ENCODE data around the gene BROX. TPM values are rescaled to one million over a fixed set of nuclear protein-coding genes. Genes with fewer than 3 reads are reported as not detected.

Gene BROX
- total RNA-seq, 2 experiments from 2014 or later, result 51.3 to 52.3 TPM

DNA sequence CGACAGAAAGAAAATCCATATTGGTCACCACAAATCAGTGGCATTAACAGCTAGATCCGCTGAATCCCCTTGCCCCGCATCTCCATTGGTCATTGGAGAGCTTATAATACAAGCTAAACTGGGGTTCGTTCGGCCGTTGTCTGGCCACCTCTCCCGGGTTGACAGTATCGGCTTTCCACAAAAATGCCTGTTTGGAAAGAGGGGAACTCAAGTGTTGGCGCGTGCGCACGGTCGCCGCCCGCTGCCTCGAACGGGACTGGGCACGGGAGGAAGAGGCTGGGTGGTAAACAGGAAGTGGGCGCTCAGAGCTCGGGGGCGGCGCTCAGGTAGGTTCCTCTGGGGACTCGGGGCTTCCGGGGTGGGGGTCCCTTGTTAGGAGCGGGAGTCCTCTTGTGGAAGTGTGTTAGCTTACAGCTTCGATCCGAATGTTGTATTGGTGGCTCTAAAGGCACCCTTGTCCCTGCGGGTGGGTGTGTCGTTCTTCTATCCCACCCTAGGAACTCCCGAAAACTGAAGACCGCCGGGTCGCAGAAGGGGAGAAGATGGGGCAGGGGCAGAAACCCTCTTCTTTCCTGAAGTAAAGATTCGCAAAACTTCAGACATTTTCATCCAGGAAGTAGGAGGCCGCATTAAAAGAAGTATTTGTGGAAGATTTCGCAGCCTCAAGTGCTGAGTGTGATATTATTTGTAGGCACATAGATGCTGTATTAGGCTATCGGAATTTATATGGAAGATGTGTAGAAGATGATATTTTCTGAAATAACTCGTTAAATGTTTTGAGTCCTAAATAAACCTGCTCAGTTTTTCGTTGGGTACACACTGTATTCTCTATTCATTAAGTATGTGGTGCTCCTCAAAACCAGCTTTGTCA is 962 bp downstream of the BROX start:
- peak overlapping the region; percentile 100 for H3K27ac Mint-ChIP-seq
- no peaks in the 10 kb centered on the region for H3K9me3 Mint-ChIP-seq
- Histone ChIP-seq H3K4me1 (ENCODE audit: insufficient read depth, low read length) (peaks cover 23% of the 10 kb centered on the region), H3K36me3 (ENCODE audit: insufficient read depth, low read length) (peaks cover 42% of the 10 kb centered on the region), H3K9me3 (ENCODE audit: control insufficient read depth in 1 of 2, insufficient read depth in 1 of 2, low read length in 2 of 2) (no peaks in the 10 kb centered on the region), H3K27me3 (ENCODE audit: control insufficient read depth in 1 of 2, insufficient read depth in 2 of 2, low read length in 2 of 2) (no peaks in the 10 kb centered on the region), H3K27ac (ENCODE audit: low read depth in 1 of 2, low read length in 2 of 2) (peak overlapping the region; percentile 97 to 98), H3K4me3 (ENCODE audit: low read length) (peak overlapping the region; percentile 90)
- H3K4me1 Mint-ChIP-seq (ENCODE audit: low read depth), result peaks cover 62% of the 10 kb centered on the region
- peaks cover 67% of the 10 kb centered on the region for H3K36me3 Mint-ChIP-seq (ENCODE audit: low read depth)
- no peaks in the 10 kb centered on the region for H3K27me3 Mint-ChIP-seq
- H3K4me3 Mint-ChIP-seq, result peak overlapping the region; percentile 99
- TF ChIP-seq CTCF (IDR thresholded peaks at IDR 0.05), result peak; percentile 34
- intact Hi-C loops (cut with DNase I, micrococcal nuclease), result loop anchor here (1.0 to 10.0 kb wide), 4 partner anchors 58 to 1721 kb away; partner anchors contain the start of gene WDR26 (in 1 of the 2)
- ChIA-PET CTCF (interaction anchor here (1.1 to 2.7 kb wide), 8 partner anchors 10 to 971 kb away, joined by 3 to 14 read pairs (median 4); partner anchors contain the start of gene DUSP10), POLR2A (interaction anchor here (0.6 to 2.6 kb wide), 41 partner anchors 9 to 1469 kb away, joined by 3 to 70 read pairs (median 6); partner anchors contain the start of genes CAPN2, DEGS1, DUSP10 and FAM177B)
- ATAC-seq (ENCODE audit: poor library complexity) (peak; percentile 69), DNase-seq (peak; percentile 81 to 97 (median 92))

- H3K27ac ChIP-seq (ENCODE audit: low read depth in 1 of 2, low read length in 2 of 2), result no peak overlapping the region
- H3K4me3 ChIP-seq (ENCODE audit: low read length), result no peak overlapping the region
- CTCF ChIA-PET, result no interaction called here
- ATAC-seq (ENCODE audit: poor library complexity) (no peak), DNase-seq (no peak)
- H3K36me3 Mint-ChIP-seq (ENCODE audit: low read depth), result peaks cover 80% of the 10 kb centered on the region
- H3K4me1 ChIP-seq (ENCODE audit: insufficient read depth, low read length), result peaks cover 8% of the 10 kb centered on the region
- H3K27me3 Mint-ChIP-seq, result no peaks in the 10 kb centered on the region
- intact Hi-C loops (cut with DNase I, micrococcal nuclease), result loop anchor here in 1 of 2 experiments (10.0 kb wide), 1 partner anchor 1718 kb away; the partner anchor contains the start of gene WDR26
- H3K27me3 ChIP-seq (ENCODE audit: control insufficient read depth in 1 of 2, insufficient read depth in 2 of 2, low read length in 2 of 2), result no peaks in the 10 kb centered on the region
- POLR2A ChIA-PET, result no interaction called here
- H3K9me3 ChIP-seq (ENCODE audit: control insufficient read depth in 1 of 2, insufficient read depth in 1 of 2, low read length in 2 of 2), result no peaks in the 10 kb centered on the region
- H3K27ac Mint-ChIP-seq, result peak overlapping the region; percentile 57
- H3K4me3 Mint-ChIP-seq, result peak overlapping the region; percentile 58
- H3K4me1 Mint-ChIP-seq (ENCODE audit: low read depth), result peaks cover 42% of the 10 kb centered on the region
- H3K9me3 Mint-ChIP-seq, result no peaks in the 10 kb centered on the region
- peaks cover 61% of the 10 kb centered on the region for H3K36me3 ChIP-seq (ENCODE audit: insufficient read depth, low read length)
- no peak for TF ChIP-seq CTCF (IDR thresholded peaks at IDR 0.05)
Observed at GRCh38 chr1:222716393-222716792, 4.0 kb downstream of the BROX start.

- no peak for TF ChIP-seq CTCF (IDR thresholded peaks at IDR 0.05)
- H3K27me3 ChIP-seq (ENCODE audit: control insufficient read depth in 1 of 2, insufficient read depth in 2 of 2, low read length in 2 of 2), result no peaks in the 10 kb centered on the region
- Mint-ChIP-seq H3K4me1 (ENCODE audit: low read depth) (no peaks in the 10 kb centered on the region), H3K27me3 (no peaks in the 10 kb centered on the region), H3K9me3 (no peaks in the 10 kb centered on the region), H3K4me3 (no peak overlapping the region), H3K27ac (peak overlapping the region; percentile 32), H3K36me3 (ENCODE audit: low read depth) (peaks cover 94% of the 10 kb centered on the region)
- H3K36me3 ChIP-seq (ENCODE audit: insufficient read depth, low read length), result peaks cover 95% of the 10 kb centered on the region
- no peak overlapping the region for H3K27ac ChIP-seq (ENCODE audit: low read depth in 1 of 2, low read length in 2 of 2)
- H3K4me1 ChIP-seq (ENCODE audit: insufficient read depth, low read length), result no peaks in the 10 kb centered on the region
- ChIA-PET CTCF (no interaction called here), POLR2A (interaction anchor here (2.3 kb wide), 1 partner anchor 16 kb away, joined by 13 read pairs; the partner anchor contains the start of genes AIDA and BROX)
- DNase-seq, result no peak
- no peak overlapping the region for H3K4me3 ChIP-seq (ENCODE audit: low read length)
- no peak for ATAC-seq (ENCODE audit: poor library complexity)
- intact Hi-C loops (cut with DNase I, micrococcal nuclease), result no loop called here
- no peaks in the 10 kb centered on the region for H3K9me3 ChIP-seq (ENCODE audit: control insufficient read depth in 1 of 2, insufficient read depth in 1 of 2, low read length in 2 of 2)
Observed at GRCh38 chr1:222728746-222729145, 16.4 kb downstream of the BROX start.
